Astrocyte of the spinal cord (primary cell): ENCODE measurements around the gene UNC13C.

Experiments used
- DNase-seq: peaks from one replicate; pipeline ENCODE4 v3.0.0; 2011; ENCODE audit warnings: low read depth, low spot score
- H3K4me3 ChIP-seq: 2 replicates; pipeline ENCODE4 v1.5.1; 2011; ENCODE audit warnings: low read depth, mild to moderate bottlenecking, low read length, moderate library complexity
- in situ Hi-C: cut with HindIII; loops from 2 replicates; pipeline ENCODE4 v1.10.0; 2017; ENCODE audit warnings: low sequenced_read_pairs
- TF ChIP-seq, protein P1 (sequence below): IDR thresholded peaks from 2 replicates; pipeline ENCODE4 v1.5.1; 2012; ENCODE audit warnings: low read depth, mild to moderate bottlenecking, low read length, inconsistent platforms

Gene UNC13C

GRCh38 chr15:54033356-54033860 lies 55.2 kb downstream of the UNC13C start:
- TF ChIP-seq, protein P1, sequence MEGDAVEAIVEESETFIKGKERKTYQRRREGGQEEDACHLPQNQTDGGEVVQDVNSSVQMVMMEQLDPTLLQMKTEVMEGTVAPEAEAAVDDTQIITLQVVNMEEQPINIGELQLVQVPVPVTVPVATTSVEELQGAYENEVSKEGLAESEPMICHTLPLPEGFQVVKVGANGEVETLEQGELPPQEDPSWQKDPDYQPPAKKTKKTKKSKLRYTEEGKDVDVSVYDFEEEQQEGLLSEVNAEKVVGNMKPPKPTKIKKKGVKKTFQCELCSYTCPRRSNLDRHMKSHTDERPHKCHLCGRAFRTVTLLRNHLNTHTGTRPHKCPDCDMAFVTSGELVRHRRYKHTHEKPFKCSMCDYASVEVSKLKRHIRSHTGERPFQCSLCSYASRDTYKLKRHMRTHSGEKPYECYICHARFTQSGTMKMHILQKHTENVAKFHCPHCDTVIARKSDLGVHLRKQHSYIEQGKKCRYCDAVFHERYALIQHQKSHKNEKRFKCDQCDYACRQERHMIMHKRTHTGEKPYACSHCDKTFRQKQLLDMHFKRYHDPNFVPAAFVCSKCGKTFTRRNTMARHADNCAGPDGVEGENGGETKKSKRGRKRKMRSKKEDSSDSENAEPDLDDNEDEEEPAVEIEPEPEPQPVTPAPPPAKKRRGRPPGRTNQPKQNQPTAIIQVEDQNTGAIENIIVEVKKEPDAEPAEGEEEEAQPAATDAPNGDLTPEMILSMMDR, result no peak
- H3K4me3 ChIP-seq, result no peak overlapping the region
- in situ Hi-C loops, result no loop called here
- DNase-seq, result no peak

DNA sequence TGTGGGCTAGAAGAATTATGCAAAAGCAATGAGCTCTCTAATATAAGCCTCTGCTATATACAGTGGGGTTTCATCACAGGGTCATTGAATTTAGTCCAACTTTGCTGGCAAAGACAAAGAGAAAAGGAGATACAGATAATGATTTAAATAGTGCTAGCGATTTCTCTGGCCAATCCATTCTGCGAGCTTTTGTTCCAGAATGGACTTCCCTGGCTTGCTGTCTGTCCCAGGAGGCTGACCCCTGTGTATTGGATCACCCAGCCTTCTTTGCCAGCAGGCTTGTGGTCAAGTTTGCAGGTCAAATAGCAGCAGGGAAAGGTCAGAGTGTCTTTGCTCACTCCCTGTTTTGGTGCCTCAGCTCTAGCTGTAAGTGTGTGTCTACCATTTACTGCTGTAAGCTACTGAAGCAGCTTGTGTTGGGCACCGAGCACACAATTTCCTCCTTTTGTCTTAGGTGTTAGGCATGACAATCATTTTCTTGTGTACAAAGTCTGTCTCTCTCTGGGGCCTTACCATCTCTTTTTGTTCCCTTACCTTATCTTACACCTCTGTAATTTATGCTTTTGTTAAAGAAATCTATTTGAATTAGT lies 55.7 kb downstream of the UNC13C start:
- no peak overlapping the region for H3K4me3 ChIP-seq
- no peak for DNase-seq
- in situ Hi-C loops, result no loop called here
- TF ChIP-seq, protein P1, result no peak

GRCh38 chr15:54035616-54036015 lies 57.4 kb downstream of the UNC13C start:
- TF ChIP-seq, protein P1, result no peak
- in situ Hi-C loops, result no loop called here
- no peak for DNase-seq
- H3K4me3 ChIP-seq, result no peak overlapping the region

- TF ChIP-seq, protein P1, result no peak
Observed at GRCh38 chr15:54045397-54045796, 67.2 kb downstream of the UNC13C start.

DNA sequence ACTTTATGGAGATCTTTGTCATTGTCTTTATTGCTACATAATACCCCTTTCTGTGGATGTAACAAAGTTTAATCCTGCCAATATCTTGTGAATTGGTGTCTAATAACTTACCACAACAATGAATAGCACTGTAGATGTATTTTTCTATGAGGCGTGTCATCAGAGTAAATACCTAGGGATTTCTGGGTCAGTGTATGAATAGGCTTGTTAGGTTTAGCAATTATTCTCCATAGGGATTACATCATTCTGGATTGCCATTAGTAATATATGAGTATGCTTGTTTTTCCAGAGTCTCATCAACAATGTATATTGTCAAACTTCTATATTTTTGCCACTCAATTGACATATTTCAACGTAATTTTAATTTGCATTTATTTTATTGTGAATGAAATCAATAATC lies 67.9 kb downstream of the UNC13C start:
- DNase-seq, result no peak
- TF ChIP-seq, protein P1, result no peak
- in situ Hi-C loops, result no loop called here
- H3K4me3 ChIP-seq, result no peak overlapping the region

More at GRCh38 chr15:54045397-54045796, 67.2 kb downstream of the UNC13C start:
- in situ Hi-C loops, result no loop called here
- DNase-seq, result no peak
- H3K4me3 ChIP-seq, result no peak overlapping the region

DNA sequence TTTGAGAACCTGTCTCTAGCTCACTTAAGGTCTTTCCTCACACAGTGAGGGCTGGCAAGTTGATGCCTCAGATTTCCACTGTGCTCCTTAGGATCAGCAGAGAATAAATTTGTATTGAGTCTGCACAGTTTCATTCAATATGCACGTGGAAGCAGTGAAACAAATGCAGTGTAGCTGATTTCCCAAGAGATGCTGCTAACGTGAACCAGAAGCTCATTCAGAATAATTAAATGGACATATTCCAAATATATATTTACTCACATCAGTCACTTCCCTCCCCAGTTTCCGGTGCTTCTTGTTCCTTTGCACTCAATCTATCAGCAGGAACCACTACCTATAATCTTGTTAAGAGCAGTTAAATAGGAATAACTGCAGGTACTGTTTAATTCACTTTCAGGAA lies 86.1 kb downstream of the UNC13C start:
- no peak overlapping the region for H3K4me3 ChIP-seq
- TF ChIP-seq, protein P1, result no peak
- in situ Hi-C loops, result no loop called here
- no peak for DNase-seq
